ENCODE results near the gene ZNF740. TPM values are rescaled to one million over a fixed set of nuclear protein-coding genes. Genes with fewer than 3 reads are reported as not detected.
"Not testable (repeated sequence)": the region's sequence is repeated elsewhere in the genome, so short reads cannot be mapped to it uniquely, and the experiment has no call there.

The ZNF740 gene
- total RNA-seq, 1 experiment from 2014 or later: 19.4 TPM

DNA sequence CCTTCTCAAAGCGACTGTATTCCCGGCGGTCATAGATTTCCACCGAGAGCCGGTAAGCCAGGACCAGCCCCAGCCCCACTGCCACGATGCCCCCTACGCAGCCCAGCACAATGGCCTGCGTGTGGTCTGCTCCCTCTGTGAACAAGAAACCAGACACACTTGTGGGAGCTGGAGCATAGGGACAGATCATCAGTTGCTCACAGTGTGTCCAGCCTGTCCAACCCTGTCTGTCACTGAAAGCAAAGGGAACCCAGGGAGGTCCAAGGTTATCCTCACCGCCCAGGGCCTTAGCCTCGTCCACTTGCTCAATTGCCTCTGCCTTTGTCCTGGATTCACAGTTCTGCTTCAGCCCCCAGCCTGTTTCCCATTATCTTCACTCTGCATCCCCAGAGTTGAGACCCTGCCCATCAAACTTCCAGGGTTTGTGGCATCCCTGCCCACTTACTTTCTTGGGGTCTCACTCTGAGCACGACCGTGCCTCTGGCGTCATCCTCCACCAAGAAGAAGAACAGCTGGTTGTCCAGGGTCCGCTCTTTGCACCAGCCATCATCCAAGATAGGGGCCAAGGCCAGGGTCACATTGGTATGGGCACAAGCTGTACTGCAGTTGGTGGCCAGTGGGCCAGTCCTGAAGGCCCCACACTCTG, 11.5 kb downstream of the ZNF740 start:
- no peak for DNase-seq (ENCODE audit: low spot score)
- in situ Hi-C loops (cut with HindIII; ENCODE audit: low sequenced_read_pairs): loop anchor here (10.0 kb wide), 1 partner anchor 117 kb away; the partner anchor contains the start of gene SPRYD3

DNA sequence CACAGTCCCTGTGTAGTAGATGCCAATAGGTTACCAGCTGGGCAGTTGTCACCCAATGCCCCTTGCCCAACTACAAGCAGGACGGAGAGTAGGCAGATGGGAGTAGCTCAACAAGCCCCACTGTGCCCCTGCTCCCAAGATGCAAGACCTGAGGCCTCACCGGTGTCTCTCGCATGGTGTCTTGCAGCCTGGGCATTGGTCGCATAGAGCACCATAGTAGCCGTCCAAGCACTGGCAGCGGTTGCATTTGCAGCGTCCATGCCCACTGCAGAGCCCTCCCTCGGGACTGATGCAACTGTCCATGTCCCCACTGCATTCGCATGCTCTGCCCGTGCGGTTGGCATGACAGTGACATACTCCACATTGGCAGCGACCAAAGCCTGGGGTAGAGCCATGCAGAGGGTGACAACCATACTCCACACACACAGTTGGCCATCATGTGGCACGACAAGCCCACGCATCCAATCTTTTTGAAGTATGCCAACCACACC, 12.1 kb downstream of the ZNF740 start:
- in situ Hi-C loops (cut with HindIII; ENCODE audit: low sequenced_read_pairs): loop anchor here (10.0 kb wide), 1 partner anchor 118 kb away; the partner anchor contains the start of gene SPRYD3
- no peak for DNase-seq (ENCODE audit: low spot score)

DNA sequence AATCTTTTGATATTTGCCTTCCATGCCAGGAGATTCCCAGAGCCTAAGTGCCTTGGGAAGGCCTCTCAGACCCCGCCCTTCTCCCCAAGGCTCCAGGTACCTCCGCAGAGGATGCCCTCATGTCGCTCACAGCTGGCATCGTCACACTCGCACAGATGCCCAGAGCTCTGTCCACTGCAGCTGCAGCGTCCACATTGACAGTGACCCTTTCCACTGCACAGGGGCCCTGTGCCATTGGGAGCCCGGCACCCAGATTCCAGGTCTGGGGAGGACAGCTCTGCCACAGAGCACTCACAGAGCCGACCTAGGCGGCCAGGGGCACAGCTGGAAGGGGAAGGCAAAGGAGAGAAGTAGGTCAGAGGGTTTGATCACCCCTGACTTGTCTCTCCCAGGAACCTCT, 12.5 kb downstream of the ZNF740 start:
- DNase-seq (ENCODE audit: low spot score): no peak
- in situ Hi-C loops (cut with HindIII; ENCODE audit: low sequenced_read_pairs): loop anchor here (10.0 kb wide), 1 partner anchor 118 kb away; the partner anchor contains the start of gene SPRYD3

DNA sequence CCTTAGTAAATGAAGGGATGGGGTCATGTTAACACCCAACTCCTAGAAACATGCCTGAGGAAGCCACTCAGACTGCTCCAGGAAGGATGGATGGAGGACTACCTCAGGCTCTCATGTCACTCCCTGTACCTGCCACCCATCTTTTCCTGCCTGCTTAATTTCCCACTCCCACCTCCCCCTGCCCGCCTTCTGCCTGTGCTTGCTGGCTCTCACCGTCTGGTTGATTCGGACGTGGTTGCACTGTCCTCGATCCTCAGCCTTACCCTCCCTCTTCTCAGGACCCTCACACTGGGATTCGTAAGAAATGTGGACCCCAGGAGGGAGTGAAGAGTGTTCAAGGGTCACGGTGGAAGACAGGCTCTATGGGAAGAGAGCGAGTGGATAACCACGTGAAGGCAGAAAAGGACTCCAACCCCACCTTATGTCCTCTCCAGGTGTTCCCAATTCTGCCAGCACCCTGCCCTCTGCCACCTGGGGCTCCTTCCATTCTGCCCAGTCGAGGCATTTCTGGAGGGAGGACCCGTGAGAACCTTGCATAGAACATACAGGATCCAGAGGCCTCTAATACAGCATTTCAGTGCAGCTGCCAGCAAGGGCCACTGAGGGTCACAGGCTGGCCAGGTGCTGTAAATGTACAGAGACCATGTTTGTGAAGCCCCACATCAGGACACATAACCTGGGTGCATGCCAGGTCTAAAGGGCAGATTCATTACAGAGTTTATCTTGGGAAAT, 13.6 kb downstream of the ZNF740 start:
- in situ Hi-C loops (cut with HindIII; ENCODE audit: low sequenced_read_pairs): loop anchor here (10.0 kb wide), 1 partner anchor 119 kb away; the partner anchor contains the start of gene SPRYD3
- DNase-seq (ENCODE audit: low spot score): no peak

DNA sequence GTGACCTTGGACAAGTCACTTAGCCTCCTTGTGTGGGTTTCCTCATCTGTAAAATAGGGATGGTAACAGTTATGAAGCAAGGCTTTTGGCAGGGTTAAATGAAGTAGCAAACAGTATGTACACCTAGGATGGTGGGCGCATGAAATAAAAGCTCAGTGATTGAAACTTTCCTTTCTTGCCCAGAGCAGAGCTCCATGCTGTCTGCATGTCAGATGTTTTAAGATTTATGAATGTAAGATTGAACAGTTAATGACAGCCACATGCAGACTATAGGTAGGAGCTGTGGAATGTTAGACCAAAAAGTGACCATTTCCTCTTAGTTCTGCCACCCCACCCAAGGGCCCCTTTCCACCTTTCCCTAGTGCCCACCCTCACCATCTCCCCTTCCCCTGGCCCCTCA, 14.5 kb downstream of the ZNF740 start:
- no peak for DNase-seq (ENCODE audit: low spot score)
- in situ Hi-C loops (cut with HindIII; ENCODE audit: low sequenced_read_pairs): loop anchor here (10.0 kb wide), 1 partner anchor 120 kb away; the partner anchor contains the start of gene SPRYD3

DNA sequence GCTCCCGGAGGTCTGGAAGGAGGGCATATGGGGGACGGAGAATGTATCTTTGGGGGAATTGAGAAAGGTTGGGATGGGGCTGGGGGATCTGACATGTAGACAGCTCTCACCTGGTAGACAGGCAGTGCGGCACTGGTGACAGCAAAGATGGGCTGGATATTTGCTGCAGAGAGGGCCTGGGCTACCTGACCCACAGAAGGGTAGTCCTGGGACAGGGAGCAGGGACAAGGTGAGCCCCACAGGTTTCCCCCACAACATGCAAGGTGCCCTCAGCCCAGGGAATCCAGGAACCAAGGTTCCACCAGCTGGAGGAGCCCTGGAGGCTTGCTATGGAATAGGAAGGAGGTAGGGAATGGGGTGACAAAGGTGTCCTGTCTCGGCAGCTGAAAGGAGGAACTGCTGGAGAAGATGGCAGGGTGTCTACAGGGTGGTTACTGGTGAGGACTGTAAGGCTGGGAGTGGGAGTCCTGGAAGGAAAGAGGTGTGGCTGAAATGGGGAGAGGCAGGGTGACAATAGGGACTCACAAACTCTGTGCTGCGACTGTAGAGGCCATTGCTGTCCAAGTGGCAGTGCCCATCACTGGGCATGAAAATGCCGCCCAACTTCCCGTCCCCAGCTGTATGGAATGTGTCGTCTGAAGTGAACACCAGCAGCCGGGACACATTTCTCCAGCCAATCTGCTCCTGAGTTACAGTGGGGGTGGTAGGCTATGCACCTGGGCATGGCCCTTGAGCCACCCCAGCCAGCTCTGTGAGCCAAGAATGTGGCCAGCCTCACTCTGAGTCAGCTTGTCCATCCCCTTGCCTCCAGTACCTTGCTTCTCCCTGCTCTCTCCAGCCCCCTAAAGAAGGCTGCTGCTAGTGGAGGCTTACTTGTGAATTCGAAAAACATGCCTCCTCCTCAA, 15.2 kb downstream of the ZNF740 start:
- in situ Hi-C loops (cut with HindIII; ENCODE audit: low sequenced_read_pairs): loop anchor here (10.0 kb wide), 1 partner anchor 121 kb away; the partner anchor contains the start of gene SPRYD3
- no peak for DNase-seq (ENCODE audit: low spot score)

DNA sequence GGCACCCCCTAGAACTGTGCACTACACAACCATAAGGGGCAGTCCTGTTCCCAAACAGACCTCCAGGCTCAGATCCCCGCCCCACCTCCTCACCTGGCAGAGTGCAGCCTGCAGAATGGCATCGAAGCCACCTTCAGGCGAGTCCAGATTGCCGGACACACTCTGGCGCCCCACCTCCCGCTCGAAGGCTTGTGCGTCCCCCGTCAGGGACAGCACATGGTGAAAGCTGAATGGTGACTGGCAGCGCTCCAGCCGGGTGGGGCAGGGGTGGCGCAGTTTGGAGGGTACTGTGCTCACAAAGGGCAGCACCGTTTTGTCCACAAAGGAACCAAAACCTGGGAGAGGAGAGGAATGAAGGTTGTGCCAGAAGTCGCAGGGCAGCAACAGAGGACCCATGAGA, 16.0 kb downstream of the ZNF740 start:
- in situ Hi-C loops (cut with HindIII; ENCODE audit: low sequenced_read_pairs): loop anchor here (10.0 kb wide), 1 partner anchor 122 kb away; the partner anchor contains the start of gene SPRYD3
- no peak for DNase-seq (ENCODE audit: low spot score)

DNA sequence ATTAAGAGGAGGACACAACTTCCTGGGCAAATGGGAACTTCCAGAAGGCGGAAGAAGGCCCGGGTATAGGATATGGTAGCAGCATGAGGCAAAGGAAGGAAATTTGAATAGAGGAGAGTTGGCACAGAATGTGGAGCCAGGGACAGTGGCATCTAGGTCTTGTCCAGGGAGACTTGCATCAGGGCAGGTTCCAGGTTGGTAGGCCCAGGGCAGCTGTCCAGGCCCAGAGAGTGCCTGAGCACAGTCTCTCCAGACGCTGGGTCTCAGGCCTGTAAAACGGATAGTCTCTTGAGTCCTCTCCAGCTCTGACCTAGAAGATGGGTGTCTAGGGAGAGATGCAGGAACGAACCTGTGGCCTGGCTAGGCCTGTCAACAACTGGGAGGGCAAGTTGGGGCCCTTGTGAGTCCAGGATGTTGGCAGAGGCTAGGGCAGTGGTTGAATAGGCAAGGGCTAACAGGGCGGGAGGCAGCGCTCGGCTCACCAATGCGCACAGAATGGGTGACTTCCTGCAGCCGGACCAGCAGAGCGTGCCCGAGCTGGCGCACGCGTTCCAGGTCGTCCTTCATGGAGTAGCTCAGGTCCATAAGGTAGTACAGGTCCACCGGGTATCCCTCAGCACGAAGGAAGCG, 16.6 kb downstream of the ZNF740 start:
- in situ Hi-C loops (cut with HindIII; ENCODE audit: low sequenced_read_pairs): loop anchor here (10.0 kb wide), 1 partner anchor 122 kb away; the partner anchor contains the start of gene SPRYD3
- no peak for DNase-seq (ENCODE audit: low spot score)

DNA sequence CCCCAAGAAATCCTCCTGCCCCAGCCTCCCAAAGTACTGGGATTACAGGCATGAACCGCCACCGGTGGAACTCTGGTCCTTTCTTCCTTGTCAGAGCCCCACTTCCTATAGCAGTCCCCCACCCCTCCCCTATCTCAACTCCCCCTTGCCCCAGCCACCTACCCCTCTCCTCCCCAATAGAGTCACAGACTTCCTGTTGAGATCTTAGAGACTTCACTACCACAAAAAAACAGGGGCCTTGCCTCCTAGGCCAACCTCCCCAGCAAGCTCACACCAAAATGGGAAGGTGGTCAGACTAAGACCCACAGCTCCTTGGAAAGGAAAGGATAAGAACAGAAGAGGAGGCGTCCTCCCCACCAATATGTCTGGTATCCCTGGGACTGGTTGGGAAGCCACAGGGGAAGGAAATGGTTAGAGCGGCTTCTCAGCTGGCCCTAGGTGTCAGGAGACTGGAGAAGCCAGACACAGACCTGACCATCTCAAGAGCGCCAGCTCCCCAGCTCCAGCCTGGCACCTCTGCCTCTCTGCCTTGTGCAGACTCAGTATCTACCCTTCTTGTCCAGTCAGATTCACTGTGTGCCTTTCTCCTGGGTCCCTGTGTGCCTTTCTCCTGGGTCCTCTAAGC, 18.1 kb downstream of the ZNF740 start:
- DNase-seq (ENCODE audit: low spot score): no peak
- in situ Hi-C loops (cut with HindIII; ENCODE audit: low sequenced_read_pairs): loop anchor here (10.0 kb wide), 1 partner anchor 124 kb away; the partner anchor contains the start of gene SPRYD3

DNA sequence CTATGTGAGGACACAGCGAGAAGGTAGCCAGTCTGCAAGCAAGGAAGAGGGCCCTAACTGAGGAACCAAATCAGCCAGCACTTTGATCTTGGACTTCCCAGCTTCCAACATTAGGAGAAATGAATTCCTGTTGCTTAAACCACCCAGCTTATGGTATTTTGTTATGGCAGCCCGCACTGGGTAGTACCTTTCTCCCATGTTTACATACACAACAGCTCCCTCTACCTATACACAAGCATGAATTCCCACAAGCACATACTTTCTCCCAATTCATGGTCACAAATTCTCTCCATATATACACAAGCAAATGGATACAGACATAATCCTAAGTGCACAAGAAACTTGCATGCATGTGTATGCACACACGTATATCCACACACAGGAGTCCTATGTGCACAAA, 19.2 kb downstream of the ZNF740 start:
- no peak for DNase-seq (ENCODE audit: low spot score)
- in situ Hi-C loops (cut with HindIII; ENCODE audit: low sequenced_read_pairs): loop anchor here (10.0 kb wide), 1 partner anchor 125 kb away; the partner anchor contains the start of gene SPRYD3

DNA sequence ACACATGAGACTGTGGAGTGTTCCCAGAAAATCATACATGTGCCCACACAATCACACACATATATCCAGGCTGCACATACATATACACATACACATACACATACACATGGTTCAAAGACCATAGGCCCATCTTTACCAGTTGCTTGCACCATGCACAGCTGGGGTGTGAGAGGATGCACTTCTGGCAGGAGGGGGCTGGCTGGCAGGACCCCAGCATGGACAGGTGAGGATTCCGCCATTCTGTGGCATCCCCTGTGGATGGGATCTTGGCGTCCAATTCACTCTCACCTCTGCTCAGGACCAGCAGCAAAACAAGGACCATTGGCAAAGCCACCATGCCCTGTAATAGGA, 19.6 kb downstream of the ZNF740 start:
- in situ Hi-C loops (cut with HindIII; ENCODE audit: low sequenced_read_pairs): no loop called here
- no peak for DNase-seq (ENCODE audit: low spot score)

DNA sequence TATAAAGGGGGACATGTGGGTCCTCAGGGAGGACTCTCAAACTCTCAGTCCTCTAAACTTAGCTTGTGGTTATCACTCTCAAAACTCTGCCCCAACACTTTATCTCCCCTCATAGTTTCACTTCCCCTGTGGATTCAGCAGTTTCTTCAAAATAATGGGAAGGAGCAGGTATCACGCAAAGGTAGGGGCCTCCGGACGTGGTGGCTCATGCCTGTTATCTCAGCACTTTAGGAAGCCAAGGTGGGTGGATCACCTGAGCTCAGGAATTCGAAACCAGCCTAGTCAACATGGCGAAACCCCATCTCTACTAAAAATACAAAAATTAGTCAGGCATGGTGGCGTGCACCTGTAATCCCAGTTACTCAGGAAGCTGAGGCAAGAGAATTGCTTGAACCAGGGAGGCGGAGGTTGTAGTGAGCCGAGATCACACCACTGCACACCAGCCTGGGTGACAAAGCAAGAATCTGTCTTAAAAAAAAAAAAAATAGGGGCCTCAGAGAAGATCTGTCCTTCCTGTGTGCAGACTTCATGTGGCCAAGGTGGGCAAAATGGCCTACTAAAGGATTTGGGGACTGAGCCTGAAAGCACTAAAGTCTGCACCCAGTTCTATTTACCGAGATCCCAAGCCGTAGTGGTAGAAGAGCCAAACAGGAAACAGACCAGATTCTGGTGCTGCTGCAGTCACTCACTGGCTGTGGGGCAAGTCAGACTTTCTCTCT, 20.1 kb downstream of the ZNF740 start:
- in situ Hi-C loops (cut with HindIII; ENCODE audit: low sequenced_read_pairs): no loop called here
- no peak for DNase-seq (ENCODE audit: low spot score)

DNA sequence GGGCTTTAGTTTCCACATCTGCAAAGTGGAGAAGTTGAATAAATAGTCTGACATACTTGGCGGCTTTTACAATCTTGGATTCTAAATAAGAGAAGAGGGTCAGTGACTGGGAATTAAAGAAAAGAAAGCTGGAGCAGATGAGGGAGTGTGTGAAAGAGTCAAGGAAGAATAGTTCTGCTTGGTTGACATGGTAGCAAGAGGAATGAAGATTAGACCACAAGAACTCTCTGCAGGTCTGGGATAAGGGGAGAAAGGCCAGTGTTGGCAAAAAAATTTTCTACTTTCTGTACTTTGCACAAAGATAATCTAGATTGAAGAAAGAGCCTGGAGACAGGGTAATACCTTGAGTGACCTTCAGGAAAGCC, 20.6 kb downstream of the ZNF740 start:
- in situ Hi-C loops (cut with HindIII; ENCODE audit: low sequenced_read_pairs): no loop called here
- no peak for DNase-seq (ENCODE audit: low spot score)

DNA sequence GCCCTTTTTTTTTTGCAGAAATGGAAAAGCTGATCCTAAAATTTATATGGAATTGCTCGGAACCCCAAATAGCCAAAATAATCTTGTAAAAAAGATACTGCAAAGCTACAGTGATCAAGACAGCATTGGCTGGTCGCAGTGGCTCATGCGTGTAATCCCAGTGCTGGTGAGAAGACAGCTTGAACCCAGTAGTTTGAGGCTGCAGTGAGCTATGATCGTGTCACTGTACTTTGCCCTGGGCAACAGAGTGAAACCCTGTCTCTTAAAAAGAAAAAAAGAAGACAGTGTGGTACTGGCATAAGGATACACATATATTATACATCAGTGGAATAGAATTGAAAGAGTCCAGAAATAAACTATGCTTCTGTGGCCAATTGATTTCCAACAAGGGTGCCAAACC, 21.1 kb downstream of the ZNF740 start:
- no peak for DNase-seq (ENCODE audit: low spot score)
- in situ Hi-C loops (cut with HindIII; ENCODE audit: low sequenced_read_pairs): no loop called here

DNA sequence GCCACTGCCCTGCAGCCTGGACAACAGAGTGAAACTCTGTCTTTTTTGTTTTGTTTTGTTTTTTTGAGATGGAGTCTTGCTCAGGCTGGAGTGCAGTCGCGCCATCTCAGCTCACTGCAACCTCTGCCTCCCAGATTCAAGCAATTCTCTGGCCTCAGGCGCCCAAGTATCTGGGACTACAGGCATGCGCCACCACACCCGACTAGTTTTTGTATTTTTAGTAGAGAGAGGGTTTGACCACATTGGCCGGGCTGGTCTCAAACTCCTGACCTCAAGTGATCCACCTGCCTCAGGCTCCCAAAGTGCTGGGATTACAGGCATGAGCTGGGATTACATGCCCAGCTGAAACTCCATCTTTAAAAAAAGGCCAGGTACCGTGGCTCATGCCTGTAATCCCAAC, 21.8 kb downstream of the ZNF740 start:
- in situ Hi-C loops (cut with HindIII; ENCODE audit: low sequenced_read_pairs); DNase-seq (ENCODE audit: low spot score): not testable (repeated sequence)

DNA sequence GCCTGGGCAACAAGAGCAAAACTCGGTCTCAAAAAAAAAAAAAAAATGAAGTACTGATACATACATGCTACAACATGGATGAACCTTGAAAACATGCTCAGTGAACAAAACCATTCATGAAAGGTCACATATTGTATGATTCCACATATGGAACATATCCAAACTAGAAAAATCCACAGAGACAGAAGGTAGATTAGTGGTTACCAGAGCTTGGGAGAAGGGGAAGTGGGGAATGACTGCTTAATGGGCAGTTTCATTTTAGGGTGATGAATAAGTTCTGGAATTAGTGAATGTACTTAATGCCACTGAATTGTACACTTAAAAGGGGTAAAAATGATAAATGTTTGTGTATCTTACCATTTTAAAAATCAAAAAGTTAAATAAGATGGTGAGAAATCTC, 23.8 kb downstream of the ZNF740 start:
- in situ Hi-C loops (cut with HindIII; ENCODE audit: low sequenced_read_pairs): no loop called here
- no peak for DNase-seq (ENCODE audit: low spot score)

DNA sequence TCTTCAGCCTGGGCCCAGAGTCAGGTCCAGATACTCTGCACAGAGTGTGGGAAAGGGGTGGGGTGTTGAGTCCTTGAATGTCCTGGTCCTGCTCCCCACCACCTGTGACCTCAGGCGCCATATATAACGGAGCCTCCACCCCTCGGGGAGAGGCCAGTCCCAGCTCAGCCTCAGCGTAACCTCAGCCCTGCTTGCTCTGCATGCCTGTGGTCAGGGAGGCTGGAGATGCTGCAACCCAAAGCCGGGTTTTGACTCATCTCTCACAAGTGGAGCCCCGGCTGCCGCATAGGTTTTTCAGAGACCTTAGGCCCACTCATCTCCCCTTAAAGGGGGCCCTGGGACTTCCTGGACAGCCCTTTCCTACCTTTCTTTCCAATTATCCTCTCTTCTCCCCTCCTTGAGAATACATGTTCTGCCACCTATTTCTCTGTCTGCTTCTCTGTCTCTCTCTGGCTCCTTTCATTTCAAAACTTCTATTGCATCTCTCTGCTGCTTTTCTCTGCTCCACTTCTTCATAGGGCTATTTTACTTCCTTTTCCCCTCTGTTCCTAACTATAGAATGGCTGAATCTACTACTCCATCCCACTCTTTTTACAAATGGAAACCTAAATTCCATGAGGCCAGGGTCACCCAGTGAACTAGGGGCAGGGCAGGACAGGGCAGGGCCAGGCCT, 25.4 kb downstream of the ZNF740 start:
- no peak for DNase-seq (ENCODE audit: low spot score)
- in situ Hi-C loops (cut with HindIII; ENCODE audit: low sequenced_read_pairs): no loop called here
